Uterus (tissue), 2 donors: ENCODE data around the gene SH3PXD2A.

Experiments
- CTCF ChIP-seq, 4 experiments: fragments of 200-600 bp in 2 of 4; fragments of 450-650 bp in 2 of 4; sonication (generic) in 2 of 4; IDR thresholded peaks; one replicate each; pipeline ENCODE4 v1.5.1; 2016 to 2019; ENCODE audit warnings: antibody characterized with exemption in 4 of 4, mild to moderate bottlenecking in 2 of 4, moderate library complexity in 1 of 4
- POLR2A ChIP-seq, 2 donors: fragments of 450-650 bp; IDR thresholded peaks; one replicate each; pipeline ENCODE4 v1.6.1; 2016; ENCODE audit warnings: antibody characterized with exemption in 2 of 2, mild to moderate bottlenecking in 1 of 2, moderate library complexity in 1 of 2

- TF ChIP-seq CTCF (IDR thresholded peaks at IDR 0.05) (no peak), POLR2A (IDR thresholded peaks at IDR 0.05) (no peak)
These were observed 89.4 kb downstream of the SH3PXD2A start for GRCh38 chr10:103765981-103766380.
